ENCODE data around the gene CCDC92.

DNA sequence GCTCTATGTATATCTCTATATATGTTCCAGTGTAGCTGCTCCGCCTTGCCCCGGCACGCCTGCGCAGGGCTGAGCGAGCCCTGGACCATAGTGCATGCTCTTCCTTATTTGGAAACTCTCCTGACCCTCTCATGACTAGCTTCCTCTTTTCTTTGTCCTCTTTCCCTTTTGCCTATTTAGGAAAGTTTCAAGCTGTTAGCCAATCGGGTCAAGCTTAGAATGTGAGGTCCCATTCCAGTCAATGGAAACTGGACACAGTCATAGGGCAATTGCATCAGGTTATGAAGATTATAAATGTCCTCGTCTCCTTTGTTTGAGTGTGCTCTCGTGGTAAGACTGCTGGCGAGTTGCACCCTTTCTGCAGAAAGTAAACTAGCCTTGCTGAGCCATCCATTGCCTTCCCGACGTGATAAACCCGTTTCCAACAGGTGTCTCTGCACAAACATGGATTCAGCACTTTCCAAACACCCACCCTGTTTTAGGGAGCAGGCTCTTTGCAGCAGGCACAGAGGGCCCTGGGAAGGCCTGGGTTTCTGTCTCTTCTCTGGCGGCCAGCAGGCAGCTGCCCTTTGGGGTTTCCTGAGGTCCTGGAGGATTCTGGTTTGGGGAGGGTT lies 30.9 kb downstream of the CCDC92 start:
- TF ChIP-seq, protein P1, sequence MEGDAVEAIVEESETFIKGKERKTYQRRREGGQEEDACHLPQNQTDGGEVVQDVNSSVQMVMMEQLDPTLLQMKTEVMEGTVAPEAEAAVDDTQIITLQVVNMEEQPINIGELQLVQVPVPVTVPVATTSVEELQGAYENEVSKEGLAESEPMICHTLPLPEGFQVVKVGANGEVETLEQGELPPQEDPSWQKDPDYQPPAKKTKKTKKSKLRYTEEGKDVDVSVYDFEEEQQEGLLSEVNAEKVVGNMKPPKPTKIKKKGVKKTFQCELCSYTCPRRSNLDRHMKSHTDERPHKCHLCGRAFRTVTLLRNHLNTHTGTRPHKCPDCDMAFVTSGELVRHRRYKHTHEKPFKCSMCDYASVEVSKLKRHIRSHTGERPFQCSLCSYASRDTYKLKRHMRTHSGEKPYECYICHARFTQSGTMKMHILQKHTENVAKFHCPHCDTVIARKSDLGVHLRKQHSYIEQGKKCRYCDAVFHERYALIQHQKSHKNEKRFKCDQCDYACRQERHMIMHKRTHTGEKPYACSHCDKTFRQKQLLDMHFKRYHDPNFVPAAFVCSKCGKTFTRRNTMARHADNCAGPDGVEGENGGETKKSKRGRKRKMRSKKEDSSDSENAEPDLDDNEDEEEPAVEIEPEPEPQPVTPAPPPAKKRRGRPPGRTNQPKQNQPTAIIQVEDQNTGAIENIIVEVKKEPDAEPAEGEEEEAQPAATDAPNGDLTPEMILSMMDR (IDR thresholded peaks at IDR 0.05), result no peak
- no peak for TF ChIP-seq POLR2A (IDR thresholded peaks at IDR 0.05)
- no peak for TF ChIP-seq POLR2AphosphoS5 (IDR thresholded peaks at IDR 0.05)
